GM04504 (cell line): ENCODE data around the gene CAMK2B.
A peak's percentile ranks its signal among the peaks of the same experiment; 100 is the strongest.

ENCODE experiments used
- DNase-seq: peaks from one replicate; pipeline ENCODE4 v3.0.0-alpha.2; 2012; ENCODE audit warnings: low read depth

CAMK2B gene

DNA sequence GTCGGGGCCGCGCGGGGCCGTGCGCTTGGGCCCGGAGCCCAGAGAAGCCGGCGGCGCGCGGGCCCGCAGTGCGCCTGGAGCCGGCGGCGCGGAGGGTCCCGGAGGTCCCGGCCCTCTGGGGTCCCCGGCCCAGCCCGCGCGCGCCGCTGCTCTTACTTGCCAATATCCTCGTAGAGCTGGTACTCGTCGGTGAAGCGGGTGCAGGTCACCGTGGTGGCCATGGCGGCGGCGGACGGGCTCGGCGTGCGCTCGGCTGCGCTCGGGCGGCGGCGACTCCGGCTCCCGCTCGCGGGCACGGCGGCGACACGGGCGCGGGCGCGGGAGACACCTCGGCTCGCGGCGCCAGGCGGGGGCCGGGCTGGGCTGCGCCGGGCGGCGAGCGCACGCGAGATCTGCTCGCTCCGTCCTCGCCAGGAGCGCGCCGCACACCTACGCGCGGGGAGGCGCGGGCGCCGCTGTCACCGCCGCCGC, at the start of gene CAMK2B:
Gene CAMK2B, minus strand, starts transcription at position 394 of the 471 bp plus-strand sequence. Its CDS starts 173 bp downstream, at position 221.
- DNase-seq = no peak

DNA sequence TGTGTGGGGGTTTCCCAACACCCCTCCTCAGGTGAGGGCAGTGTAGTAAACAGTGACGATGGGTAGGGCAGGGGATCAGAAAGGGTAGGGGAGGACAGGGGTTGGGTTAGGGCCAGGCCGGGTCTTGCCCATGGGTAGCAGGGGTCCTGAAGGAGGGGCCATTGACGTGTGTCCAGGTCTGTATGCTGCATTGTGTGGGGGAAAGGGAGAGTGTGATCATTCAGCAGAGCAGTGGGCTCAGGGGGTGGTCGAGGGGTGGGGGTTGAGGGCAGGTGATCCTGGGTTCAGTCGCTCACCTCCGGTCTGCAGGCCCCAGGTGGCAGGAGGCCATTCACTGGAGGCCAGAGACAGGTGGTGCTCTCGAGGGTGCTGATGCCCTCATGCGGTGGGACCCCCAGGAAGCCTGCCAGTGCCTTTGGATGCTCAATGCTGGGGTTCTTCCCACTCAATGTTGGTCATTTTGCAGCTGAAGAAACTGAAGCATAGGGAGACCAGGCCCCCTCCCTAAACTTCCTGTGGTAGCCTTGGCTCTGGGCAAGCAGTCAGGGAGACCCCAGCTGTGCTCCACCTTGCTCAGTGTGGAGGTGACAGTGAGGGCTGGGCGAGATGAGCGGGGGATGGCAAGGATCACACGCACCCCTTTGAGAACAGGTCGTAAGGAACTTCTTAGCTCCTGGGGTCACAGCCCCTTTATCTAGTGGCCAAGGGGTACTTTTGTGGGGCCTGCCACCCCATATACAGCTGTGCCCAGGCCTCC, 48.8 kb upstream of the CAMK2B start:
- DNase-seq = no peak

DNA sequence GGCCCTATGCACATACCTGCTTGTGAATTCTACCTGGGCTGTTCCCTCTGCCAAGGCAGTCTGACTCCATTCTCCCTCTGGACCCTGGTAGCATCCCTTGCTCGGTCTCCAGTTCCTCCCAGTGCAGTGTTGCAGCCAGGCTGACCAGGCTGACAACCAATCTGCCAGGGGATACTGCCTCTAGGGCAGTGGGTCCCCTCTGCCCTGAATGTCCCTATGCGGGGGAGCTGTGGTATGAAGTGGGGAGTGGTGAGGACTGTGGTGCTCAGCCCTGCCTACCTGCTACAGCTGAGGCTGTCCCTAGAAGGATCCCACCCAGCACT, 48.0 kb upstream of the CAMK2B start:
- DNase-seq = no peak

DNA sequence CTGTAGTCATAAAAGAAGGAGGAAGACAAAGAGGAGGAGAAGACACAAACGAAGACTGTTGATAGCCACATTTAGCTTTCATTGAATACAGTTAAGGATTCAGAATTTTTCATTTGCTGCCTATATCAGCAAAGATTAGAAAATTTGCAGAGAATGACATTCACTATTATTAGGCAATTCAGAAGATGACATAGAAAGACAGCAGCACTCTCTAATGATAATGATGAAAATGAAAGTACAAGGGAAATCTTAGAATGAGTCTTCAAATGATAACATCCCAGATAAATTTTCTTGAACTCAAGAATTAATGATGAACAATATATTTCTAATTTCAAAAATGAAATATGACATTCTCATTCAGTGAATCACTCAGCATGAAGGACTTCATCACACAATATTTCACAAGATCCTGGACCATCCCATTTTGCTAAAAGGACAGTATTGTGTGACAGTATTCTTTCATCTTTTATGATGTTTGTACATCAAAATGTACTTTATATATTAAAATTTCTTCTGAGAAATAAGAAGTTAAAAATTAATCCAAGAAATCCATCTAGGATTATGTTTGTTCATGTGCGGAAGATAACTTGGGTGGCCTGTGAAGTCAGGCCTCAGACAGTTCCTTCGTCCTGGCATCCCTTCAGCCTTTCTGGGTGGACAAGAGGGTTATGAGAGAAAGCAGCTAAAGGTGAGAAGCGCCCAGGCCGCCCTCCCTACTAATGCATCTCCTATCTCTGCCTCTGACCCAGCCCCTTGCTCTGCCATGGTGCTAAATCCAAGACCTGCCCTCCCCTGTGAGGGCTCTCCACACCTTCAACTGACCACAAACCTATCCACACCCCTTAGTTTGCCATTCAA, 47.4 kb upstream of the CAMK2B start:
- DNase-seq = no peak

DNA sequence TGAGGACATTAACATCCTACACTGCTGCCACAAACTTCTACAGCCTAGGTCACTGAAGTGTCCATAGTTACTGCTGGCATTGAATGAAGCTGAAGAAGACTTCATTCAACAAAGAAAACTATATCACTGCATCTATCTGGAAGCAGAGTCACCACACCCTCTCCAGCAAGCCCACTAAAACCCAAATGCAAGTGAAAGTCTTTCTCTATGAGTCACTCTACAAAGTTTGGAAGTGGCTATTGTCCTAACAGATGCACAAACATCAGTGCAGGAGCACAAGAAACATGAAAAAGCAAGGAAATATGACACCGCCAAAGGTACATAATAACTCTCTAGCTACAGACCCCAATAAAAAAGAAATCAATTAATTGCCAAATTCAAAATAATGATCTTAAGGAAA, 43.5 kb upstream of the CAMK2B start:
- DNase-seq = no peak

DNA sequence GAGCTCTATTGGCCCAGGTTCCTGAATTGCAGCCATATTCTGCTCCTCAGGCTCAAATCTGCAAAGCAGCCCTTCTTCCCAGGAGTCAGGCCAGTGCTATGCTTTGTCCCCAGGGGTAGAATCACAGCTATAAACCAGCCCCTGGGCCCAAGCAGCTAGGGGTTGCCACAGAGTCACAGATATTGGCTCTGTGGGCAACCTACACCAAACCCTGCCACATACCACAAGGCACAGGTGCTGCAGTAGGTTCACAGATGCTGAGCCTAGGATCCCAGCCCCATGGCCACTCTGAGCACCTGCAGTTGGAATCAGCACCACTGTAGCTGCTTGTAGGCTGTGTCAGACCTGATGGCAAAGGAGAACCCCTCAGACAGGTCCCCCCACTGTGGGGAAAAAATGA, 43.1 kb upstream of the CAMK2B start:
- DNase-seq = no peak

DNA sequence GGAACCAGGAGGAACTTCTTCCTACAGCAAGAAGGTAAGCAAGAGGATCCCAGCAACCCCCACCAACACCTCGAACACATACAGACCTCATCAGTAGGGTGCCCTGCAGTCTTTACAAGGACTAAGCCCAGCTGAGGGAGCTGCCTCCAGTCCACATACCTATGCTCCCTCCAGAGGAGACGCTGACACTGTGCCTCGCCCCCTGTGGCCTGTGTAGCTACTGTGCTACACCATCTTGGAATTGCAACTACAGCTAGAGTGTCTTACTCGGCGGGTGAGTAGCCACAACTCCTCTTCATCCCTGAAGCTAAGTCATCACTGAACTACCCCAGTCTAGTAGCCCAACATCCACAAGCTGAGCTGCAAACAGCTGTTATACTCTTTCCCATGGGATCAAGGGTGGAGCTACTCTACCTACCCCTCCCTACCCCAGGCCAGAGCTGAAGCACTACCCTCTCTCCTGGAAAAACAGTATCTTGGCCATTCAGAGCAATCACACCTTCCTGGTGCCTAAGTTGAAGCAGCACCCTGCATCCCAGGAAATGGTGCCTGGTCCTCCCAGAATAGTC, 42.2 kb upstream of the CAMK2B start:
- no peak for DNase-seq

DNA sequence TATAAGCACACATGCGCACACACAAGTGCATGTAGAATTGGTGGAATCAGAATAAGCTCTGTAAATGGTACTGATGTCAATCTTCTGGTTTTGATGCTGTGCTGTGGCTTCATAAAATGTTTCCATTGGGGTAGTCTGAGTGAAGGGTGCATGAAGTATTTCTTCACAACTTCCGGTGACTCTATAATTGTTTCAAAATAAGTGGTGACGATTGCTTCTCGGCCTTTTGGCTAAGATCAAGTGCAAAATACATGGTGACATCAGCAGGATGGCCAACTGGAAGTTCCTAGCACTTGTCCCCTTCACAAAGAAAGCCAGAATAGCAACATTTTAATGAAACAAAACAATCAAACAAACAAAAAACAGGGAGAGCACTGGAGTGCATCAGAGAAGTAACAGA, 41.6 kb upstream of the CAMK2B start:
- DNase-seq = no peak

DNA sequence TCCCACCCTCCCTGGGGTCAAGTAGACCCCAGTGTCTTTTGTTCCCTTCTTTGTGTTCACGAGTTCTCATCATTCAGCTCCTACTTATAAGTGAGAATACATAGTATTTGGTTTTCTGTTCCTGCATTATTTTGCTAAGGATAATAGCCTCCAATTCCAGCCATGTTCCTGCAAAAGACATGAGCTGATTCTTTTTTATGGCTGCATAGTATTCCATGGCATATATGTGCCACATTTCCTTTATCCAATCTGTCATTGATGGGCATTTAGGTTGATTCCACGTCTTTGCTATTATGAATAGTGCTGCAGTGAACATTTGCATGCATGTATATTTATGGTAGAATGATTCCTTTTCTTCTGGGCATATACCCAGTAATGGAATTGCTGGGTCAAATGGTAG, 28.3 kb upstream of the CAMK2B start:
- no peak for DNase-seq

DNA sequence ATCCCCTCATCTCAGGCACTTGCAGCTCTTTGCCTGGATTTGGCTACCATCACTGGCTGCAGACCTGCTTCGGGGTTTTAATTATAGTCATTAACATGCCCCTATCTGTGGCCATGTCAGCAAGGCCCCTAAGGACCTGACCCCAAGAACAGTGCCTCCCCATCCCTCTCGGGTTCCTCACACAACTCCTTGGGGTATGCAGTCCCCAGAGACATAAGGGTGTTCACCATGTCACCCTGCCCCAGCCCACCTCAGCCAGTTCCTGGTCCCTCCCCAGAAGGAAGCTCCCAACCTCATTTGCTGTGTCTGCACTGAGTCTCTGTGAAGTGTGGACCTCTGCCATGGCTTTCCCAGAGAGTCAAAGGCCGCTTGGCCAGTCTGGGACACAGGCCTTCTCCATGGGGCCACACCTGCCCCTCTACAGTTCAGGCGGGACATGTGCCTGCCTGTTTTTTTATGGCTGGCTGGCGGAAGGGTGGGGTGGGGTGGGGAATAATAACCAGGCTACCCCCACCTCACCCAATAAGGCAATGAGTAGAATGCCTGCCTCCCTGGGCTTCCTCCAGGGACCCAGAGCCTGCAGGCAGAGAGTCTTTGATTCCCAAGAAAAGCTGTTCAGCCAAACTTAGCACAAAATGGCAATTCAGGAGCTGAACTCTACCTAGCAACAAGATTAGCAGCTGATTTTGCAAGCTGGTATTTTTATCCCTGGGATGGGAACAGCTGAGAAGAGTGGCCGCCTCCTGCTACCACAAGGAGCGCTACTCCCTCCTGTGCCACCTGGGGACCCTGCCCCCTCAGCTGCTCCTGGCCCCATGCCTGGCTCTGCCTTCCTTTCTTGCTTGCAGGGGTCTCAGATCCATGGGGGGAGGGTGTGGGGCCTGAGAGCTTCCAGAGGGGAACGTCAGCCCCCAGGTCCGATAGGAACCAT, 23.7 kb upstream of the CAMK2B start:
- no peak for DNase-seq

DNA sequence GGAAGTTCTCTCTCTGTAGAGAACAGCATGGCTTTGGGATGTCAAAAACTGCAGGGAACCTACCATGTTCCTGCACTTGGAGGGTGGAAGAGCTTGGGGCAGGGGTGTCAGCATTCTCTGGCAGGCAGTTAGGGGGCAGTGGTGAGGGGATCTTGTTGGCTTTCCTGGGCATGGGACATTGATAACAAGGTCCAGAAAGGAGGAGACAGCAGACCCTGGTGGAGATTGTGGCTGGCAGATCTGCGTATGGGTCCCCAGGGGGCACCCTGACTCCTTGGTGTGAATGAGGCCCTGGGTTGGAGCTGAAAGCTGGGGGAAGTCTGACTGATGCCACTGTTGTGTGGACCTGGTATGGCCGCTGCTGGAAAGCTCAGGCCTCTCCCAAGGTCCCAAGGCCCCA, 22.9 kb upstream of the CAMK2B start:
- peak; percentile 14 for DNase-seq

DNA sequence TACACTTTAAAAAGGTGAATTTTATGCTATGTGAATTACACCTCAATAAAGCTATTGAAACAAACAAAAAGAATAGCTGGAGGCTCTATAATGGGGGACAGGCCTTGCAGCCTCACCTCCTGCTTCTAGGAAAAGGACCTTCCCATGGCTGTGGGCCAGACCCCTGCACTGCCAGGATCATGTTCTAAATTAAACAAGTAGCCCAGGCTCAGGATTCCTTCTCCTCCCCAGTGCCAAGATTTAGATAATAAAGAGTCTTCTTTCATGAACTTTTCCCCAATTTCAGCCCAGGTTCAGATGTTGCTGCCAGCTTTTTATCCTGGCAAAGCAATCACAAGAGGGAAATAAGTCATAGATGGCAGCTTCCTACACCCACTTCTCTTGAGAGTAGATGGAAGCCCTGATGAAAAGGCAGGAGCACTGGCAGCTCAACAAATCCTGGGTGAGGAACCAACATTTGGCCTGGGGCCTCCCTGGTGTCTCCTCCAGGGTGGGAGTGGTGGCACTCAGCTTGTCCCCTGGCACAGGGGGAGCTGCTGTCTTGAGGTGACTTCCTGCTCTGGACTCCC, 22.2 kb upstream of the CAMK2B start:
- no peak for DNase-seq

DNA sequence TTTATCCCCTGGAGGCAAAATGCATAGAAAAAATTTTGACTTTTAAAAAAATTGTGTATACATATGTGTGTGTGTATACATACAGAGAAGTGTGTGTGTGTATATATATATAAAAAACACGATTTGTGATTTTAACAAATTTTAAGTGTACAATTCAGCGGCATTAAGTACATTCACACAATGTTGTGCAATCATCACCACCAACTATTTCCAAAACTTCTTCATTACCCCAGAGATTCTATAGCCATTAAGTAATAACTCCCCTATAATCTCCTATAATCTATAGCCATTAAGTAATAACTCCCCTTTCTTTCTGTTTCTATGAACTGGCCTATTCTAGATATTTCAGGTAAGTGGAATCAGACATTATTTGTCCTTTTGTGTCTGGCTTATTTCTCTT, 20.7 kb upstream of the CAMK2B start:
- no peak for DNase-seq

DNA sequence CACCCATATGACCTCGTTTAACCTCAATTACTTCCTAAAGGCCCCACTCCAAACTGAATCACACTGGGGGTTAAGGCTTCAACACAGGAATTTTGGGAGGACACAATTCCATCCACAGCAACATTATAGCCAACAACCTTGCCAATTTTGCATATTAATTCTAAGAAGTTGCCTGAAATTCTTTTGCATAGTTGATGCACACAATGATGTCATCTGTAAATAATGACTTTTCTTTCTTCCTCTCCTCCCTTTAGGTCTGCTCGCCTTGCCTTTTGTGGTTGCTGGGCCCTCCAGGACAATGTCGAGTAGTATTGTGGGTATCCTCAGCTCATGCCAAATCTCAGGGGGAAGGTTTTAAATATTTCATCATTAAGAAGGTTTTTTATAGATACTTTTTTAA, 16.0 kb upstream of the CAMK2B start:
- no peak for DNase-seq

DNA sequence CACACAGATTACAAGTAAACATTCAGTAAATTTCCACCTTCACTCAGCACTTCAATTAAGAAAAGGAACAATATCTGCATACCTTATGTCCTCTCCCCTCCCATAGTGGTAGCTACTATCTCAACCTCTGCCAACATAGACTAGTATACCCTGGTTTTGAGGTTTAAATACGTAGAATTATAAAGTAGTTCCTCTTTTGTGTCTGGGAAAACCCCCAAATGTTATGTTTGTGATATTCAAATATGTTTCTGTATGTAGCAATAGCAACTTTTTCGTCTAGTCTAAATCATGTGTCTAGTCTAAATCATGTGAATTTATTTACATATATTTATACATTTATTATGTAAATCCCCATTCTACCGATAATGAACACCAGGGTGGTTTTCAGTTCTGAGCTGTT, 13.2 kb upstream of the CAMK2B start:
- no peak for DNase-seq

DNA sequence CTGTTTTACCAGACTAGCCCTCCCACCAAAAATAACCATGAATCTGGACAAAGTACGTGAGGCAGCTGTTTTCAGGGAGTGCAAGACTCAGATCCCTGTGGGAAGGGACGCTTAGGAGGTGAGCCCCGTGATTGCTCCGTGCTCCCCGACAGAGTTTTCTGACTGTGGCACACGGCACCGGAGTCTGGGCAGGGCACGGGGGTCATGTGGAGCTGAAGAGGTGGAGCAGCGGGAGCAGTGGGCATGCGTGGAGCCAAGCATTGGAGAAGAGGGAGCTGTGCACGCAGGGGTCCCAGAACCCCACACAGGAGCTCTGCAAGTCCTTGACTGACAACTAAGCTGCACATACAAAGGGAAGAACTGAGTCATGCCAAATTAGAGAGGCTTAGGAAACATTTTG, 11.1 kb upstream of the CAMK2B start:
- no peak for DNase-seq

DNA sequence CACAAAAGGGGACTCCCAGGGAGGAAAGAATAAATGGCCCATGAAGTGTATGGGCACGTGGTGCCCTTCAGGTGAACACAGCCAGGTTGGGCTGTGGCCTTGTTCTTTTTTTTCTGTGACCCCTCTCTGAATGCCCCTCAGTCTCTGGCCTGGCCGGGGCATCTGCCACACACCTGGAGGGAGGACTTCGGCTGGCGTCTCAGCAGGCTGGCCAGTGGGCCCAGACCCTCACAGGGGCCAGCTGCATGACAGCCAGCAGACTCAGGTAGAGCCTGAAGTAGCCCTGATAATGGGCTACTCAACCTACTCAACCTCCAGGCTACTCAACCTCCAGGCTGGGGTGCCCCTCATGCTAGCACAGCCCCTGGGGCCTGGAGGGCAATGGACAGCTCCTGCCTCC, 9.8 kb upstream of the CAMK2B start:
- DNase-seq = no peak

DNA sequence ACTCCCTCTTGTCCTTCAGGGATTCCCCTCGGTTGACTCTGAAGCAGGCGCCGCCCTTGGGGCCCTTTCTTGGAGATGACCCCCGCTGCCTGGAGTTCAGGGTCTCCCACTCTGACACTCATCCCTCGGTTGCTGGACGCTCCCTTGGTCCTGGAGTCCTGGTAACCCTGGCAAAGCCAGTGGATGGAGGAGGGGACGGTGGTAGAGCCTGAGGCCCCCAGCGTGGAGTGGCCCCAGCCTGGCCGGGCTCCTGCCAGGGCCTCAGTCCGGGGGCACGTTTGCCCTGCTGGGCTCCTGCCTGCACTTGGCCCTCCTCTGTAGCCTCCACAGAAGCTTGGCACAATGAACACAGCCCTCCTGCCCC, 9.3 kb upstream of the CAMK2B start:
- no peak for DNase-seq

DNA sequence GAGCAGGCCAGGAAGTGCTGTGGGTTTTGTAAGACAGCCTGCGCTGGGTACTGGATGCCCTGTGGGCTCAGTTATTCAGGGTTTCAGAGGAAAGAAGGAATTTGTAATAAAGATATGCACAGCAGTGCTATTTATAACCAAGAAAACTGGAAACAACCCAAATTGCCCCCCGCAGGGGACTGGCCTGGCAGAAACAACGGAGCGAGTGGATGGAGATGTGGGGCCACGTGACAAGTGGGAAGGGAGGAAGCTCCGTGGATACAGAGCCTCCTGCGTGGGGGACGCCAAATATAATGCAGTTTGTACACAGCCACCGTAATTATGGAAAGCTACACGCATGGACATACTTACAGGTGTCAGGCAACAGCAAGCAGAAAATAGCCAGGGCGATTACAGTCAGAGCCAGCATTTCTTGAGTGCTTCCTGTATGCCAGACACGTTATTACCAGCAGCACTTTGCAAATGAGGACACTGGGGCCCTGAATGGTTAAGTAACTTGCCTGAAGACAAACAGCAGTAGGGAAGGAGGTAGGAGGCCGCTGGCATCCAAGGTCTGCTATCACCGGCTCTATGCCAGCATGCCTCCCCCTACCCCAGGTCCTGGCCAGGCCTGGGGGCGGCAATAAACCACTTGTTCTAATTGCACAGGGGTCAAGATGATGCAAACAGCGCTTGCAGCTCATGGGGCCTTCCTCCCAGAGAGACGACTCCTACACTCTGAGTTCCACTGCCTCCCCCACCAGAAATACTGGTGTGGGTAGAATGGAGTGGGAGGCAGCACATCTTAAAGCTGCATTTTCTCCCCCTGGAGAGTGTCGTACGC, 8.7 kb upstream of the CAMK2B start:
- DNase-seq = no peak

DNA sequence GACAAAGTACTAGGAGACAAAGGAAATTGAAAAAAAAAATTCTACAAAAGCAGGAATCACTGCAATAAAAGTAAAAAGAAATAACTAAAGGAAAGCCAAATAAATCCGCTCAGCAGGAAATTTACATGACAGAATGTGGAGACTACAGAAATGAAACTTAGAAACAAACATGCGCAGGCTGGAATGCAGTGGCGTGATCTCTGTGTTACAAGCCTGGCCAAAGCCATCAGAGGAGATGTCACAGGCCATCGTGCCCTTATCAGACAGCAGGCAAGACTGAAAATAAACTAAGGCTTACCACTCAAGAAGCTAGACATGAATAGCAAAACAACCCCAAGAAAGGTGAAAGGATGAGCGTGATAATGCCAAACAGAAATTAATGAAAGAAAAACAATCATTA, 6.3 kb upstream of the CAMK2B start:
- no peak for DNase-seq

DNA sequence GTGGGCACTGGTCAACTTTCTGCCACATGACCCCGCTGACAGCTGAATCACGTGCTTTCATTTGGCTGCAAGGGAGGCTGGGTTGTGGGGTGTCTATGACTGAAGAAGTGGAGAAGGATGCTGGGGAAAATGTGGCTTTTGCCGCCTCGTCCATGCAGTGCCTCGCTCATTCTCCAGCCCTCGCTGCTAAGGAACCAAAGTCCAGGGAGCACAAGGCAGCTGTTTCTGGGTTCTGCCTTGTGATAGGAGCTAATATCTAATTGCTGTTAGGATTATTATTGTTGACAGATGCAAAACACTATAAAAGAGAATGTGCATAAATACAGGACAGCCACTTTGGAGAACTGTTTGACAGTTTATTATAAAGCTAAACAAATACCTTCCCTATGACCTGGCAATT, 4.9 kb upstream of the CAMK2B start:
- no peak for DNase-seq
